Activated B cell treated with CpG ODN at 0.5 μM for 24 hours (primary cell): Measurements from ENCODE around the gene ENTPD8. TPM values are rescaled to one million over a fixed set of nuclear protein-coding genes. Genes with fewer than 3 reads are reported as not detected.
A peak's percentile ranks its signal among the peaks of the same experiment; 100 is the strongest.

Source experiments
- ATAC-seq: fragments of 200-7000 bp; cut with Tn5 transposase; one replicate; pipeline ENCODE4 v1.10.0; 2021; ENCODE audit warnings: low read depth, mild to moderate bottlenecking, moderate library complexity
- CTCF ChIA-PET: fragments of 350-600 bp; sonication (Branson Sonifier 250); formaldehyde crosslinking; loops from one replicate; lab custom pipeline; 2021; ENCODE audit warnings: antibody characterized with exemption; lab: Charles Lee
- POLR2A ChIA-PET: fragments of 350-600 bp; sonication (Branson Sonifier 250); formaldehyde crosslinking; loops from one replicate; lab custom pipeline; 2021; ENCODE audit warnings: antibody characterized with exemption; lab: Charles Lee
- DNase-seq: peaks from one replicate; pipeline ENCODE4 v3.0.0; 2022
- H3K27ac Mint-ChIP-seq: one replicate; pipeline ENCODE4 v1.8.0; 2020; ENCODE audit warnings: mixed read lengths
- H3K27me3 Mint-ChIP-seq: one replicate; pipeline ENCODE4 v1.8.0; 2021; ENCODE audit warnings: mixed read lengths
- H3K36me3 Mint-ChIP-seq: one replicate; pipeline ENCODE4 v1.8.0; 2021; ENCODE audit warnings: low read depth, mixed read lengths
- H3K4me1 Mint-ChIP-seq: one replicate; pipeline ENCODE4 v1.8.0; 2021; ENCODE audit warnings: mixed read lengths
- H3K4me3 Mint-ChIP-seq: one replicate; pipeline ENCODE4 v1.8.0; 2020; ENCODE audit warnings: mild to moderate bottlenecking, mixed read lengths
- H3K9me3 Mint-ChIP-seq: one replicate; pipeline ENCODE4 v1.8.0; 2020; ENCODE audit warnings: mixed read lengths
- CTCF ChIP-seq: fragments of 200-600 bp; IDR thresholded peaks from one replicate; pipeline ENCODE4 v1.8.0; 2022; ENCODE audit warnings: antibody characterized with exemption, mild to moderate bottlenecking
- intact Hi-C: fragments of 100-400 bp; cut with micrococcal nuclease; formaldehyde crosslinking; loops from one replicate; pipeline ENCODE4 v1.15.1; 2024
- total RNA-seq: library from RNA; stranded (reverse); gene quantifications from 2 replicates; pipeline ENCODE4 v1.2.3, GENCODE V29; 2022

ENTPD8 gene
- total RNA-seq = not detected in 2 replicates

GRCh38 chr9:137441289-137441934 lies at the start of gene ENTPD8:
Gene ENTPD8, minus strand, starts transcription at chr9:137441357. Its CDS starts 3,072 bp downstream, at chr9:137438285.
- DNase-seq (no peak), ATAC-seq (no peak)
- ChIA-PET CTCF (no interaction called here), POLR2A (interaction anchor here (1.1 kb wide), 1 partner anchor 18 kb away, joined by 3 read pairs; the partner anchor contains the start of genes EXD3 and NOXA1)
- peak within 1 kb of the TSS; percentile 64 for H3K4me3 Mint-ChIP-seq
- peaks cover 8% of the 10 kb centered on the region for H3K4me1 Mint-ChIP-seq
- peaks cover 11% of the 10 kb centered on the region for H3K27me3 Mint-ChIP-seq
- intact Hi-C loops = no loop called here
- no peak for TF ChIP-seq CTCF
- H3K27ac Mint-ChIP-seq = no peak within 1 kb of the TSS
- no peaks in the 10 kb centered on the region for H3K36me3 Mint-ChIP-seq
- no peaks in the 10 kb centered on the region for H3K9me3 Mint-ChIP-seq

DNA sequence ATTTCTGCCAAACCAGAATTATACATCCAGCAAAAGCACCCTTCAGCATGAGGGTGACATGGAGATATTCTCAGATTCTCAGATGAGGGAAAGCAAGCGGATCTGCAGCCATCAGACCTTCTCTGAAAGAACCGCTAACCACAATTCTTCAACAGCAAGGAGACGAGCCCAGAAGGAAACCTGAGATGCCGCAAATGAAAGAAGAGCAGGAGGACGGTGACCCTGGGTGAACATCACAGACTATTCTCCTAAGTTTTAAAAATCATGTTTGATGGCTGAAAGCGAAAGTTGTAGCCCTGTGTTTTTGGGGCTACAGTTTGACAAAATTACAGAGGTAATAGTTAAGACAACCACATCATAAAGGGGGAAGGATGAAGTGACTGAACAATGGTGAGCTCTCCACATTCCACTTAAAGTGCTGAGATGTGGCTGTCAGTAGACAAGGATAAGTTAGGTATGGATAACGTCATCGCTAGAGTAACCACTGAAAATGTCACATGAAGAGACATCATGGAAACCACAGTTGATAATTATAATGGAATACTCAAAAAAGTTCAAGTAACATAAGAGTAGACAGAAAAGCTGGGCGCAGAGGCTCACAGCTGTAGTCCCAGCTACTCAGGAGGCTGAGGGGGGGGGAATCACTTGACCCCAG lies 49.5 kb upstream of the ENTPD8 start:
- intact Hi-C loops = no loop called here
- H3K27ac Mint-ChIP-seq = no peak overlapping the region
- H3K27me3 Mint-ChIP-seq = no peaks in the 10 kb centered on the region
- ATAC-seq (no peak), DNase-seq (no peak)
- ChIA-PET POLR2A (no interaction called here), CTCF (no interaction called here)
- peaks cover 4% of the 10 kb centered on the region for H3K36me3 Mint-ChIP-seq
- H3K4me3 Mint-ChIP-seq = no peak overlapping the region
- TF ChIP-seq CTCF = no peak
- H3K4me1 Mint-ChIP-seq = no peaks in the 10 kb centered on the region
- no peaks in the 10 kb centered on the region for H3K9me3 Mint-ChIP-seq

- H3K4me1 Mint-ChIP-seq = no peaks in the 10 kb centered on the region
- ATAC-seq = no peak
- H3K27ac Mint-ChIP-seq = no peak overlapping the region
- intact Hi-C loops = no loop called here
- H3K4me3 Mint-ChIP-seq = no peak overlapping the region
- no peaks in the 10 kb centered on the region for H3K27me3 Mint-ChIP-seq
- TF ChIP-seq CTCF = no peak
- H3K9me3 Mint-ChIP-seq = no peaks in the 10 kb centered on the region
- ChIA-PET POLR2A (no interaction called here), CTCF (no interaction called here)
- peaks cover 4% of the 10 kb centered on the region for H3K36me3 Mint-ChIP-seq
- DNase-seq = no peak
Observed at GRCh38 chr9:137488906-137489305, 47.7 kb upstream of the ENTPD8 start.

DNA sequence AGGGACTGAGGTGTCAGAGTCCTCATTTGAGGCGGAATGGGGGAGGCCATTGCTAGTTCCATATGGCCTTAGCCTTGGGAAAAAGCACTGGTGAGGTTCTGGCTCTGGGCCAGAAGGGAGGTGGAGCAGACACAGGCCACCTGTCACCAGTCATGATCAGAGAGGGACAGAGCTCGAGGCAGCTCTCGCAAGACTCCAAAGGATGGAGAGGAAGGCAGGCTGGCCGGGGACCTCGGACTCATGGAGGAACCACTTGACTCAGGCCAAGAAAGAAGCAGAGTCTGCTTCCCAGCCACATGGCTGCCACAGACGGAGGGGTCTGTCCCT lies 47.1 kb upstream of the ENTPD8 start:
- no peak for TF ChIP-seq CTCF
- Mint-ChIP-seq H3K27me3 (no peaks in the 10 kb centered on the region), H3K4me3 (no peak overlapping the region), H3K27ac (no peak overlapping the region), H3K36me3 (peaks cover 4% of the 10 kb centered on the region), H3K4me1 (no peaks in the 10 kb centered on the region), H3K9me3 (no peaks in the 10 kb centered on the region)
- ATAC-seq (no peak), DNase-seq (no peak)
- ChIA-PET CTCF (no interaction called here), POLR2A (no interaction called here)
- intact Hi-C loops = no loop called here

DNA sequence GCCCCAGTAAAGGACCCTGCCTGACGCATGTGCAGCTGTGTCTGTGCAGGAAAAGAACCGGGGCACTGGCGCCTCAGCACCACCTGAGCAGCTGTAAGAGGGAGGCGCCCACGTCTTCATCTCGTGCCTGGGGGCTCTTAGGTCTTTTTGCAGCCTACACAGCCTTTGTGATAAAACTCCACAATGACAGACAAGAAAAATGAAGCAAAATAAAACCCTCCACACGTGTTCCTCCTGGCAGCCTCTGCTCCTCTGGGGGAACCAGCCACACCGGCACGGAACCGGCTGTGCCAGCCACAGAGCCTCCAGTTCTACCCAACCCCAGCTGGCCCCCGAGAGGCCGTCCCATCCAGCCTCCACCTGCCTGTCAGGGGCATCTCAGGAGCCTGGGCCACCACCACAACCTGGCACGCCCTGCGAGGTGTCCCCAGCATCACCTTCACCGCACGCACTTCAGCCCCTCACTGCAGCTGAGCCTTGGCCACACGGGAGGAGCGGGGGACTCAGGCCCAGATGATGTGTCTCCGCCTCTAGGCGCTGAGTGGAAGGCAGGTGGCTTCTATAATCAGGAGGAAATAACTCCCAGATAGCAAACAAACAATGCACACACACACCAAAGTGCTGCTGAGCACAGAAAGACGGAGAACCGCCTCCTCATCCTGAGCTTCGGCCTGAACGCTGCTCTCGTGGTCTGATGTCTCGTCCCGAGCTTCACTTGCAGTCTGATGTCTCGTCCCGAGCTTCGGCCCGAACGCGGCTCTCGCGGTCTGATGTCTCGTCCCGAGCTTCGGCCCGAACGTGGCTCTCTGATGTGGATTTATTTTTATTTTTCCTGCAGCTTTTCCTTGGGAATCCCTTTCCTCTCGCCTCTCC lies 46.5 kb upstream of the ENTPD8 start:
- H3K36me3 Mint-ChIP-seq = peaks cover 4% of the 10 kb centered on the region
- intact Hi-C loops = no loop called here
- H3K27ac Mint-ChIP-seq = no peak overlapping the region

More for the DNA sequence above, 46.5 kb upstream of the ENTPD8 start:
- no peak for TF ChIP-seq CTCF
- Mint-ChIP-seq H3K9me3 (no peaks in the 10 kb centered on the region), H3K27me3 (no peaks in the 10 kb centered on the region), H3K4me1 (no peaks in the 10 kb centered on the region), H3K4me3 (no peak overlapping the region)
- ChIA-PET POLR2A (no interaction called here), CTCF (no interaction called here)
- ATAC-seq = no peak
- no peak for DNase-seq
